Neutrophil (primary cell): ENCODE data around the gene MBIP.
"Not testable (repeated sequence)": the region's sequence is repeated elsewhere in the genome, so short reads cannot be mapped to it uniquely, and the experiment has no call there.

Source experiments
- H3K27ac ChIP-seq: fragments of 200-600 bp; sonication (generic); 2 replicates; pipeline ENCODE4 v1.5.1; 2016; ENCODE audit warnings: mild to moderate bottlenecking, moderate library complexity
- H3K27me3 ChIP-seq: fragments of 200-600 bp; sonication (generic); 2 replicates; pipeline ENCODE4 v1.6.0; 2016; ENCODE audit warnings: mild to moderate bottlenecking
- H3K36me3 ChIP-seq: fragments of 200-600 bp; sonication (generic); 2 replicates; pipeline ENCODE4 v1.5.1; 2017
- H3K4me1 ChIP-seq, 2 experiments: fragments of 200-600 bp in 1 of 2; sonication (generic) in 1 of 2; 1 replicate in 1 of 2; 2 replicates in 1 of 2; pipeline versions ENCODE4 v1.5.1 to v1.6.1; 2013 to 2016; ENCODE audit warnings: low read depth in 1 of 2, low read length in 1 of 2, mild to moderate bottlenecking in 1 of 2, moderate library complexity in 1 of 2; ENCODE audit not compliant: control insufficient read depth in 1 of 2, insufficient read depth in 1 of 2
- H3K4me3 ChIP-seq, 2 experiments: fragments of 200-600 bp in 1 of 2; sonication (generic) in 1 of 2; 1 replicate in 1 of 2; 2 replicates in 1 of 2; pipeline ENCODE4 v1.5.1; 2013 to 2016; ENCODE audit warnings: low read depth in 1 of 2, low read length in 1 of 2, mild to moderate bottlenecking in 1 of 2, moderate library complexity in 1 of 2
- H3K9me3 ChIP-seq: fragments of 200-600 bp; sonication (generic); 2 replicates; pipeline ENCODE4 v1.5.1; 2016
- TF ChIP-seq, protein P1 (sequence below): fragments of 200-600 bp; sonication (generic); IDR thresholded peaks from 2 replicates; pipeline ENCODE4 v1.5.1; 2016; ENCODE audit warnings: antibody characterized with exemption

Gene MBIP

GRCh38 chr14:36361210-36361853, 40.9 kb upstream of the MBIP start:
- Histone ChIP-seq H3K4me1 (no peaks in the 10 kb centered on the region), H3K36me3 (no peaks in the 10 kb centered on the region), H3K27ac (no peak overlapping the region), H3K9me3 (no peaks in the 10 kb centered on the region), H3K4me3 (no peak overlapping the region), H3K27me3 (peaks cover 8% of the 10 kb centered on the region)
- TF ChIP-seq, protein P1, sequence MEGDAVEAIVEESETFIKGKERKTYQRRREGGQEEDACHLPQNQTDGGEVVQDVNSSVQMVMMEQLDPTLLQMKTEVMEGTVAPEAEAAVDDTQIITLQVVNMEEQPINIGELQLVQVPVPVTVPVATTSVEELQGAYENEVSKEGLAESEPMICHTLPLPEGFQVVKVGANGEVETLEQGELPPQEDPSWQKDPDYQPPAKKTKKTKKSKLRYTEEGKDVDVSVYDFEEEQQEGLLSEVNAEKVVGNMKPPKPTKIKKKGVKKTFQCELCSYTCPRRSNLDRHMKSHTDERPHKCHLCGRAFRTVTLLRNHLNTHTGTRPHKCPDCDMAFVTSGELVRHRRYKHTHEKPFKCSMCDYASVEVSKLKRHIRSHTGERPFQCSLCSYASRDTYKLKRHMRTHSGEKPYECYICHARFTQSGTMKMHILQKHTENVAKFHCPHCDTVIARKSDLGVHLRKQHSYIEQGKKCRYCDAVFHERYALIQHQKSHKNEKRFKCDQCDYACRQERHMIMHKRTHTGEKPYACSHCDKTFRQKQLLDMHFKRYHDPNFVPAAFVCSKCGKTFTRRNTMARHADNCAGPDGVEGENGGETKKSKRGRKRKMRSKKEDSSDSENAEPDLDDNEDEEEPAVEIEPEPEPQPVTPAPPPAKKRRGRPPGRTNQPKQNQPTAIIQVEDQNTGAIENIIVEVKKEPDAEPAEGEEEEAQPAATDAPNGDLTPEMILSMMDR: no peak

- no peak overlapping the region for H3K27ac ChIP-seq
- no peaks in the 10 kb centered on the region for H3K4me1 ChIP-seq
- no peaks in the 10 kb centered on the region for H3K27me3 ChIP-seq
- no peak overlapping the region for H3K4me3 ChIP-seq
- no peaks in the 10 kb centered on the region for H3K36me3 ChIP-seq
- TF ChIP-seq, protein P1: no peak
- H3K9me3 ChIP-seq: no peaks in the 10 kb centered on the region
These were observed 36.4 kb upstream of the MBIP start for GRCh38 chr14:36356862-36357261.

- Histone ChIP-seq H3K27ac (no peak overlapping the region), H3K27me3 (peaks cover 31% of the 10 kb centered on the region), H3K9me3 (no peaks in the 10 kb centered on the region), H3K4me1 (no peaks in the 10 kb centered on the region), H3K4me3 (no peak overlapping the region), H3K36me3 (no peaks in the 10 kb centered on the region)
- TF ChIP-seq, protein P1: no peak
These were observed 25.6 kb upstream of the MBIP start for GRCh38 chr14:36346052-36346451.

- TF ChIP-seq, protein P1: no peak
- Histone ChIP-seq H3K4me1 (no peaks in the 10 kb centered on the region), H3K27ac (no peak overlapping the region), H3K9me3 (no peaks in the 10 kb centered on the region), H3K4me3 (no peak overlapping the region), H3K36me3 (no peaks in the 10 kb centered on the region), H3K27me3 (peaks cover 27% of the 10 kb centered on the region)
These were observed 23.8 kb upstream of the MBIP start for GRCh38 chr14:36344211-36344610.

- H3K4me3 ChIP-seq, H3K27ac ChIP-seq, H3K36me3 ChIP-seq, H3K9me3 ChIP-seq, H3K4me1 ChIP-seq: not testable (repeated sequence)
- H3K27me3 ChIP-seq: peaks cover 23% of the 10 kb centered on the region
These were observed 21.4 kb upstream of the MBIP start for GRCh38 chr14:36341811-36342210.

GRCh38 chr14:36340276-36340890, 19.9 kb upstream of the MBIP start:
- H3K9me3 ChIP-seq: no peaks in the 10 kb centered on the region
- H3K4me3 ChIP-seq: no peak overlapping the region
- TF ChIP-seq, protein P1: no peak
- H3K36me3 ChIP-seq: no peaks in the 10 kb centered on the region
- H3K4me1 ChIP-seq: no peaks in the 10 kb centered on the region
- H3K27ac ChIP-seq: no peak overlapping the region
- H3K27me3 ChIP-seq: peaks cover 11% of the 10 kb centered on the region
